Measurements from ENCODE around the gene ANKRD49. TPM values are rescaled to one million over a fixed set of nuclear protein-coding genes. Genes with fewer than 3 reads are reported as not detected.

ANKRD49 gene
- total RNA-seq, result 1 to 10 TPM; 4.4 to 6.6 (median 5.1) TPM
- long read RNA-seq, partial matches to known transcripts, result 0 of 2 reads
- long read RNA-seq, other reads (novel, unspliced or antisense), result 0 of 2 reads

DNA sequence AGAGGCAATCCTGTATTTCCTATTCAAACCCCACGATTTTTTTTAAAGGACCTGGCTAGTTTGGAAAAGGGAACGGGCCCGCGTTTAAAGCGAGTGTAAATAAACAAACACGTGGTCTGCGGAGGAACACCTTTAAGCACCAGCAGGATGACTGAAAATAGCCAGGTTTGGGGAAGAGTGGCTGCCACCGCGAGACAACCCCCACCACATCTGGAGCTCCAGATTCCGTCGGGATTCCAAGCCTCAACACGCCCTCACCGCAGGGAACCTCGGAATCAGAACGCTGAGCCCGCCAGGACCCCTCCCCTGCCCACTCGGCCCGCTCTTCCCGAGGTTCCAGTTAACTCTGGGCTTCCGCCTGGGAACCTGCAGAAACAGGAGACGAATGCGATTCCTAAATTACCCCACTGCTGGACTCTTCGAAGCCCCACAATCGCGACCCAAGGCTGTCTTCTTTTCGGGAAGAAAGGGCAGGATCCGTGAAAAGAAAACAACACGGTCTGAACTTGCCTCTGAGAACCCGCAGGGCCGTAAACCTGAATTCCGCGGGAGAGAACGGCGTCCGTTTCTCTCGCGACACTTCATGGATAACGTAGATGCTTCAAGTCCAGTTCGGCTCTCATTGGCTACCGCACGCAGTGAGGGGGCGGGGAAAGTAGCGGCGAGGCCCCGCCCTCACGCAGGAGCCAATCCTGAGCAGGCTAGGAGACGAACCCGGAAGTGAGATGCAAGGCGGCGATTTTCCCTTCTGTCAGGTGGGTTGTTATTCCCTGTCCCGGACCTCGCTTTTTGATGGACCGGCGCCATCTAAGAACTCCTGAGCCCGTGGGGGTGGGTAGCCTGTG lies at the start of gene ANKRD49, which contains the start of gene MRE11:
TSS of gene ANKRD49 (plus strand) at position 704 of the 845 bp plus-strand sequence. CDS start 2,710 bp downstream, outside the sequence.
TSS of gene MRE11 (minus strand) at position 564 of the 845 bp plus-strand sequence. CDS start 1,043 bp downstream, outside the sequence.
- Histone ChIP-seq H3K4me3 (peak within 1 kb of the TSS; percentile 83 to 89 (median 87)), H3K27me3 (no peaks in the 10 kb centered on the region), H3K36me3 (peaks cover 0 to 18% (median 7%) of the 10 kb centered on the region in 4 donors), H3K4me1 (peaks cover 0 to 15% (median 3%) of the 10 kb centered on the region in 4 donors), H3K27ac (peak within 1 kb of the TSS; percentile 49 to 75 (median 55)), H3K9me3 (no peaks in the 10 kb centered on the region)
- intact Hi-C loops (cut with DNase I), result no loop called here
- peak; percentile 68 for TF ChIP-seq POLR2A (IDR thresholded peaks at IDR 0.05)
- TF ChIP-seq CTCF (IDR thresholded peaks at IDR 0.05), result no peak
- ATAC-seq (peak; percentile 100), DNase-seq (peak; percentile 95 to 97 (median 97))
- WGBS (ENCODE audit: insufficient coverage, low coverage, low lambda C conversion rate, missing lambda C conversion rate), result under 1% methylated on average over 37 of the region's 55 CpGs

DNA sequence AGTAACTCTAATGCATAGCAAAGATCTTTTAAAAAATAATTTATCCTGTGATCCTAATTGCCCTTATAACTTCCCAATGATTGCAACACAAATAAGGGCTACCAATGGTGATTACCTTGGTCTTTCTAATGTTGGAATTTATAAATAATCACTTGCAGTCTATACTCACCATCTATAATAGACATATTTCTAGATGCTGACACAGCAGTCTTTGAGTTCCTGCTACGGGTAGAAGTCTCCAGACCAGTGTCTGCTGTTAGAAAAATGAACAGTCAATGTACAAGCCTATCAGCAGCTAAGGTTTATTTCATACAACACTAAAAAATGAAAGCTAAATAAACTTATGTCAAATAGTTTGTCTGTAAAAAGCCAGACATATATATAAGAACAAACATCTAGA lies 48.1 kb upstream of the ANKRD49 start:
- WGBS (ENCODE audit: insufficient coverage, low coverage, low lambda C conversion rate, missing lambda C conversion rate), result 71% methylated on average over 1 of the region's 1 CpG
- Histone ChIP-seq H3K27me3 (no peaks in the 10 kb centered on the region), H3K27ac (no peak overlapping the region), H3K4me1 (peaks cover 0 to 8% (median 2%) of the 10 kb centered on the region in 4 donors), H3K9me3 (no peaks in the 10 kb centered on the region), H3K4me3 (no peak overlapping the region), H3K36me3 (peaks cover 0 to 4% (median 0%) of the 10 kb centered on the region in 4 donors)
- TF ChIP-seq POLR2A (IDR thresholded peaks at IDR 0.05) (no peak), CTCF (IDR thresholded peaks at IDR 0.05) (no peak)
- intact Hi-C loops (cut with DNase I), result no loop called here
- DNase-seq, result no peak
- no peak for ATAC-seq

DNA sequence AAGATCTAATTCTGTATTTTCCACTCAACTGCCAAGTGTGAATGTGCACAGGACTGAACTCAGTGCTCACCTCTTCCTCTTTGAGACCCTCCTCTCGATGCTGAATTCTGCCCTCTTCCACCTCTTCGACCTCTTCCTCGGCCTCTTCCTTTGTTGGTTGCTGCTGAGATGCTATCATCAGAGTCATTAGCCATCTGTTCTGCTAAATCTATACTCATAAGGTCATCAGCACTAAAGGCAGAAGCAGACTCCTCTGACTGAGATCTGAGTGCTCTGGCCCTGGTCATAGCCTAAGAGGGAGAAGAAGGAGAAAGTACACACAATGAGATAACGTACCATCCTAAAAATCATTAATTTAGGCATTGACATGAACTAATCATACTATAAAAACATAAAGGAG lies 46.6 kb upstream of the ANKRD49 start:
- H3K27ac ChIP-seq, result no peak overlapping the region
- intact Hi-C loops (cut with DNase I), result no loop called here
- H3K4me1 ChIP-seq, result peaks cover 0 to 8% (median 2%) of the 10 kb centered on the region in 4 donors
- H3K36me3 ChIP-seq, result peaks cover 0 to 4% (median 0%) of the 10 kb centered on the region in 4 donors
- TF ChIP-seq CTCF (IDR thresholded peaks at IDR 0.05) (no peak), POLR2A (IDR thresholded peaks at IDR 0.05) (no peak)
- DNase-seq (no peak), ATAC-seq (no peak)
- H3K4me3 ChIP-seq, result no peak overlapping the region
- H3K27me3 ChIP-seq, result no peaks in the 10 kb centered on the region
- no peaks in the 10 kb centered on the region for H3K9me3 ChIP-seq
- 90% methylated on average over 4 of the region's 4 CpGs for WGBS (ENCODE audit: insufficient coverage, low coverage, low lambda C conversion rate, missing lambda C conversion rate)

- WGBS (ENCODE audit: insufficient coverage, low coverage, low lambda C conversion rate, missing lambda C conversion rate), result 21% methylated on average over 1 of the region's 1 CpG
- intact Hi-C loops (cut with DNase I), result no loop called here
Observed at GRCh38 chr11:94449029-94449428, 44.8 kb upstream of the ANKRD49 start.

More at GRCh38 chr11:94449029-94449428, 44.8 kb upstream of the ANKRD49 start:
- peak in 1 of 4 donors; percentile 56 for ATAC-seq
- Histone ChIP-seq H3K4me1 (peaks cover 0 to 8% (median 2%) of the 10 kb centered on the region in 4 donors), H3K4me3 (no peak overlapping the region), H3K36me3 (peaks cover 0 to 4% (median 0%) of the 10 kb centered on the region in 4 donors), H3K27me3 (no peaks in the 10 kb centered on the region), H3K9me3 (no peaks in the 10 kb centered on the region), H3K27ac (no peak overlapping the region)
- no peak for TF ChIP-seq CTCF (IDR thresholded peaks at IDR 0.05)
- no peak for TF ChIP-seq POLR2A (IDR thresholded peaks at IDR 0.05)
- no peak for DNase-seq
